GM21786 (cell line): ENCODE measurements around the gene ENTHD1.
"Not testable (repeated sequence)": the region's sequence is repeated elsewhere in the genome, so short reads cannot be mapped to it uniquely, and the experiment has no call there.

ENCODE experiments used
- ATAC-seq: cut with Tn5 transposase; IDR thresholded peaks from one replicate; pipeline ENCODE4 v1.9.1; 2021; ENCODE audit not compliant: unreplicated experiment

ENTHD1 gene

GRCh38 chr22:39901565-39902146 lies 8.1 kb upstream of the ENTHD1 start:
- no peak for ATAC-seq

GRCh38 chr22:39900306-39901227 lies 7.0 kb upstream of the ENTHD1 start, which contains the start of gene GRAP2:
TSS of gene GRAP2 (plus strand) at chr22:39901084. CDS start at chr22:39947107, 46,023 bp downstream.
- no peak for ATAC-seq

GRCh38 chr22:39898997-39899396 lies 5.4 kb upstream of the ENTHD1 start:
- peak; percentile 73 for ATAC-seq

DNA sequence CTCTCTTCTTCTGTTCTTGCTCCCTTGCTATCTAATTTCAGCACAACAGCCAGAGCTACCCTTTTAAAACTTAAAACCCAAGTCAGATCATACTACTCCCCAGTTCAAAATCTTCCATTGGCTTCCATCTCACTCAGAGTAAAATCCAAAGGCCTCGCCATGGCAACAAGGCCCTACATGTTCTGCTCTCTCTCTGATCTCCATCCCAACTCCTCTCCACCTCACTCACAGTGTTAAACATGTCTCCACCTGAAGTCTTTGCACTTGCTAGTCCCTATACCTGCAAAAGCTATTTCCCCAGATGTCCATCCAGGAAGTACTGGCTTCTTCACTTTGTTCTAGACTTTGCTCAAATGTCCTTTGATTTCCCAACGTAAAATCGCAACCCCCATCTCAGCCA lies 4.3 kb upstream of the ENTHD1 start:
- ATAC-seq: no peak

- no peak for ATAC-seq
Observed at GRCh38 chr22:39896313-39896996, 2.9 kb upstream of the ENTHD1 start.

DNA sequence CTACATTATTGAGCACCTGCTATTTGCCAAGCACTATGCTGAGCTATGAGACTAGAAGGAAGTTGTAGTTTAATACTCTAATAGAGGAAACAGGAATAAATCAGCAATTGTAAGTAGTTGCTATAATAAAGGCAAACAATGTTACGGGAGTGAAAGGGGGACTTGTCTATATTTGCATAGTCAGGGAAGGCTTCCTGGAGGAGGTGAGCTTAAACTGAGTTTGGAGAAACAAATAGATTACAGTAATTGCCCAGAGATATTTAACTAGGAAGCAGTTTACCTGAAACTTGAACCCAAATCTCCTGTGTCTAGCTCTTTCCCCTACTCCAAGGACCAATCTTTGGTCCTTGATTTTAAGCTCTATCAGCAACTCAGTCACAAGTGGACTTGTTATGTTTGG lies 2.1 kb upstream of the ENTHD1 start:
- no peak for ATAC-seq

DNA sequence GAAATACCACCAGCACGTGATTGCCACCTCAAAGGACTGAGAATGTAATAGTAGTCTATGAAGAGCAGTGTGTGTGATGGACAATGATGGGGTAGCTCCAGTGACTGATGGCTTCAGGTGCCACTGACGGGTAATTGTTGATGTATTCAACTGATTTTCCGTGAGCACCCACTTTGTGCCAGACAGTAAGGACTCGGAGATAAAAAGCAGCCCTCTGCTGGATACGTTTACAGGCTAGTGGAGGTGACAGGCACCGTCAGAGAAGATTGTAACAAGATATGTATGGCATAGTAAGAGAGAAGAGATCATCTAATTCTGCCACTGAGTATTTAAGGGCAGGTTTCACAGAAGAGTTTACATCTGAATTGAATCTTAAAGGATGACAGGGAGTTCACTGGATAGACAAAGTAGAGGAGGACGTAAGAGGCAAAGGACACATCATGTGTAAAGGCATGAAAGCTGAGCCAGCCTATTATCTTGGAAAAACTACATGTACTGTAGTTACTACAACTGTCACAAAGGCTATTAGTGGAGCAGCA lies 1.1 kb upstream of the ENTHD1 start:
- no peak for ATAC-seq

DNA sequence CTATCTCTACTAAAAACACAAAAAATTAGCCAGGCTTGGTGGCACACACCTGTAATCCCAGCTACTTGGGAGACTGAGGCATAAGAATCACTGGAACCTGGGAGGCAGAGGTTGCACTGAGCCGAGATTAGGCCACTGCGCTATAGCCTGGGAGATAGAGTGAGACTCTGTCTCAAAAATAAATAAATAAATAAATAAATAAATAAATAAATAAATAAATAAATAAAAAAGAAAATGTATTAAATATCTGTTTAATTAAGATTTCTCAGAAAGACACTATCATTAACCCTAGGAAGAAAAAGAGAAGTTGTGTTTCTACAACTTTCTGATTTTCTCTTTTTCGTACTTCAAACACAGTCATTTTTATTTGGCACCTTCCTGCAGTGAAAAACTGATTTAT lies 3.6 kb downstream of the ENTHD1 start:
- ATAC-seq: not testable (repeated sequence)

DNA sequence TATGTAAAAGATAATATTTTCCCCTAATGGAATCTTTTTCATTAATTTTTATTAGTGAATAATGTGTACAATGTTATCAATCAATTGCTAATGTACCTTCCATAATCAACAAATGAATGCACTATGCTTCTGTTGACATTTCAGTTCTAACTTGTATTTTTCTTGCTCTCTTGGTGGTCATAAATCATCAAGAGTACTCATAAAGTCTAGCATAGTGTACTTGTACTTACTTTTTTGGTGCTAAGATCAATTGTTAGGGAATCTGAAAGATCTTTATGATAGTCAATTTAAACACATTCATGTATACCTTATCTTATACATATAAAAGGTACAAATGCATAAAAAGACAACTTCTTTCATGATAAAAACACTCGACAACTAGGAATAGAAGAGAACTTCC lies 10.5 kb downstream of the ENTHD1 start:
- no peak for ATAC-seq

DNA sequence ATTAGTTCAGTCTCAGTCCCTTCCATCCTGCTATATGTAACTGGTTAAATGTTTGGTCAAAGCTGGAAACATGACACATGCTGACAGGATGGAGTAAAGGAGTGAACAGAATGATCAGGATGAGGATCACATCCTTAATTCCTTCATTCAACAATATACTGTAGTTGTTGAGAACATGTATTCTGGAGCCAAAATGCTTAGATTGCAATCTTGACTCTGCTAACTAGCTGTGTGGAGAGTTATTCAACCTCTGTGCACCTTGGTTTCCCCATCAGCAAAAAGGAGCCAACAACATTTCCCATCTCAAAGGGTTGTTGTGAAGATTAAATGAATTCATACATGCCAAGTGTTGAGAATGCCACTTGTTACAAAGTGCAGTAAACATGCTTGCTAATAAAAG lies 12.8 kb downstream of the ENTHD1 start:
- ATAC-seq: no peak

DNA sequence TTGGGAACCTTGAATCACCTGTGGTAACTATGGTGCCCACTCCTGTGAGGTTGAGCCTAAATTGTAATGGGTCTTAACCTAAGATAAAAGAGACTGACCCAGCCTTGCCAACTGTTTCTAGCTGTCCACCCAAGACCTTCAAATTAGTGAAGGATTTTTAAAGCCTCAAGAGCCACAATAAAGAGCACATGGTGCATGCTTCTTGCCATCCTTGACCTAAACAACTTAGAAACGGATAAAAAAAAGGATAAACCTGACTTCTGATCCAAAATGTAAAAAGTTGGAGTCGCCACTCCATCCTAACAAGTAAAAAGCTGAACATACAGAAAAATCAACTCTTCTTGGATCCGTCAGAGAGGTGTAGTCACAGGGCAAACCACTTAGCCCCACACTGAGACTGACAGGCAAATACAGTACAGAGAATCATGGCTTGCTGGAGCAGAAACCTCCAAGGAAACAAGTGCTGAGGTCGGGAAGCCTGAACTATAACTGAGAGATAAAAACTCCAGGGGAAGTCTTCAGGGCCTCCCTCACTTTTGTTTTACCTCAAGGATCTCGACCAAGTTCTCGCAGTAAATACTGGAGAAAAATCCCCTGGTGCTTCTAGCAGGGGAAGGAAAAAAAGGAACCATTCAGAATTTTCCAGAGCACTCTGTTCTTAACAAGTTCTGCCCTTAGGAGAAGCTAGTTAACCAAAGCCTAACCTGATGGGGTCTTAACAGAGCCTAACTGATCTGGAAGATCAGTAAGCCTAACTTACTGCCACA lies 16.3 kb downstream of the ENTHD1 start:
- ATAC-seq: no peak

DNA sequence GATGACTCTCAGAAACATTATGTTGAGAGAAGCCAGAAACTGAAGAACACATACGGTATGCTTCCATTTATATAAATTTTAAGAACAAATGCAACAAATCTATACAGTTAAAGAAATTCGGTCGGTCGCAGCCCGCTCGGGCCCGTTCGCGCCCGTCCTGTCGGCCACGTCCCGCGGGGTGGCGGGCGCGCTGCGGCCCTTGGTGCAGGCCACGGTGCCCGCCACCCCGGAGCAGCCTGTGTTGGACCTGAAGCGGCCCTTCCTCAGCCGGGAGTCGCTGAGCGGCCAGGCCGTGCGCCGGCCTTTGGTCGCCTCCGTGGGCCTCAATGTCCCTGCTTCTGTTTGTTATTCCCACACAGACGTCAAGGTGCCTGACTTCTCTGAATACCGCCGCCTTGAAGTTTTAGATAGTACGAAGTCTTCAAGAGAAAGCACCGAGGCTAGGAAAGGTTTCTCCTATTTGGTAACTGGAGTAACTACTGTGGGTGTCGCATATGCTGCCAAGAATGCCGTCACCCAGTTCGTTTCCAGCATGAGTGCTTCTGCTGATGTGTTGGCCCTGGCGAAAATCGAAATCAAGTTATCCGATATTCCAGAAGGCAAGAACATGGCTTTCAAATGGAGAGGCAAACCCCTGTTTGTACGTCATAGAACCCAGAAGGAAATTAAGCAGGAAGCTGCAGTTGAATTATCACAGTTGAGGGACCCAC lies 18.2 kb downstream of the ENTHD1 start:
- not testable (repeated sequence) for ATAC-seq

GRCh38 chr22:39873965-39874364 lies 19.6 kb downstream of the ENTHD1 start:
- ATAC-seq: no peak

DNA sequence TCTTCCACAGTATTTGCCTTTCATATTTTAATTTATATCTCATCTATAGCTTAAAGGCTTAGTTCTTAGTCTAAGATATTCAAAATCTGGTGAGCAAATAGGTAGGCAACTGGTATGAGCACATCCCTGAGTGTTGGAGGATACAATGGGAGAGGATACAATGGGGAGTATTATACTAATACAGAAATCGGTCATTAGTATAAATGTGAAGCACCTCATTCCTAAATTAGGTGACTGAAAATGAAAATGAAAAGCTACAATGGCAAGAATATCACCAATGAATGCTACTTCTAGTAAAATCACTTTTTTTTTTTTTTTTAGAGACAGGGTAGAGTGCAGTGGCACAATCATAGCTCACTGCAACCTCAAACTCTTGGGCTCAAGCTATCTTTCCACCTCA lies 21.0 kb downstream of the ENTHD1 start:
- ATAC-seq: no peak

DNA sequence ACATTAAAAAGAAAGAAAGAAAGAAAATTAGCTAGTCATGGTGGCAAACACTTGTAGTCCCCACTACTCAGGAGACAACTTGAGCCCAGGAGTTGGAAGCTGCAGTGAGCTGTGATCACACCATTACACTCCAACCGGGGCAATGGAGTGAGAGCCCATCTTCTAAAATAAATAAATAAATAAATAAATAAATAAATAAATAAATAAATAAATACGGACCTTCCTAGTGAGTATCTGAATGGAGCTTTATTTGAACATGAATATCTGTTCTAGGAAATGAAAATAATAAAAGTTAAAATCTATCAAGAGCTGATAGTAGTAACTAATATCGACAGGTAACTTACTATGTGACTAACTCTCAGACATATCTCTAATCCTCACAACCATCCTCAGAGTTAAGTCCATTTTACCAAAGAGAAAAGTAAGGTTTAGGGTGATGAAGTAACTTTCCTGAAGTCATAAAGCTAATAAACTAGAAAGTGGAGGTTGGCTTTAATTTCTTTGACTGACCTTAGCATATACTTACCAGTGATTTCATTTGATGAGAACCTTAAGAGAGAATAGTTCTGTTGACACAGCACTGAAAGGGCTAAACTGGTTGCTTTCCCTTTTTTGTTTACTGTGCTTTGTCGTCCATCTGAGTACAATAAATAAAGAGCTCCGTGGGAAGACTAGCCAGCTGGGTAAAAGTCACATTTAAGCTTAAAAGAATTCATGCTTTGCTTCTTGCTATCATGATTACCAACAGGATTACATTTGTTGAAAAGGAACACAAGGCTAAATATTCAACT lies 22.4 kb downstream of the ENTHD1 start:
- ATAC-seq: no peak

DNA sequence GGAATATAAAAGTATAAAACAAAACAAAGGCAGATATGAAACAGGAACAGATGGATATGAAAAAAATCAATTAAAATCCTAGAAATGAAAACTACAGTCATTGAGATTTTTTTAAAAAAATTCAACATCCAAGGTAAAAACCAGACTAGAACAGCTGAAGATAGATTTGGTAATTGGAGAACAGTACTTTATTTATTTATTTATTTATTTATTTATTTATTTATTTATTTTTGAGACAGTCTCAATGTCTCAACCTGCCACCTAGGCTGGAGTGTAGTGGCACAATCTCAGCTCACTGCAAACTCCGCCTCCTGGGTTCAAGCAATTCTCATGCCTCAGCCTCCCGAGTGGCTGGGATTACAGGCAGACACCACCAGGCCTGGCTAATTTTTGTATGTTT lies 23.8 kb downstream of the ENTHD1 start:
- ATAC-seq: not testable (repeated sequence)

DNA sequence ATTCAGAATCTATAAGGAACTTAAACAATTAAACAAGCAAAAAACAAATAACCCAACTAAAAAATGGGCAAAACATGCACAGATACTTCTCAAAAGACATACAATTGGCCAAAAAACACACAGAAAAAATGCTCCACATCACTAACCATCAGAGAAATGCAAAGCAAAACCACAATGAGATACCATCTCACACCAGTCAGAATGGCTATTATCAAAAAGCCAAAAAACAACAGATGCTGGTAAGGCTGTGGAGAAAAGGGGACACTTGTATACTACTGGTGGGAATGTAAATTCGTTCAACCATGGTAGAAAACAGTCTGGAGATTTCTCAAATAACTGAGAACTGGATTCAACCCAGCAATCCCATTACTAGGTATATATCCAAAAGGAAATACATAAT lies 24.8 kb downstream of the ENTHD1 start:
- ATAC-seq: no peak

GRCh38 chr22:39859903-39860588 lies 33.5 kb downstream of the ENTHD1 start:
- no peak for ATAC-seq

- no peak for ATAC-seq
Observed at GRCh38 chr22:39856588-39856987, 37.0 kb downstream of the ENTHD1 start.
